Suprapubic skin (tissue), 4 donors: ENCODE results near the gene PRMT7. TPM values are rescaled to one million over a fixed set of nuclear protein-coding genes. Genes with fewer than 3 reads are reported as not detected.

Experiments
- DNase-seq, 2 donors: peaks; one replicate each; pipeline ENCODE4 v3.0.0-alpha.2; 2019; ENCODE audit warnings: low spot score in 2 of 2
- H3K27ac ChIP-seq: fragments of 200-600 bp; sonication (generic); one replicate; pipeline ENCODE4 v1.5.1; 2019
- H3K27me3 ChIP-seq: fragments of 200-600 bp; sonication (generic); one replicate; pipeline ENCODE4 v1.5.1; 2019
- H3K36me3 ChIP-seq: fragments of 200-600 bp; sonication (generic); one replicate; pipeline ENCODE4 v1.5.1; 2019
- H3K4me1 ChIP-seq: fragments of 200-600 bp; sonication (generic); one replicate; pipeline ENCODE4 v1.5.1; 2019
- H3K4me3 ChIP-seq: fragments of 200-600 bp; sonication (generic); one replicate; pipeline ENCODE4 v1.5.1; 2019; ENCODE audit warnings: mild to moderate bottlenecking
- H3K9me3 ChIP-seq: fragments of 200-600 bp; sonication (generic); one replicate; pipeline ENCODE4 v1.5.1; 2019
- EP300 ChIP-seq: sonication (generic); formaldehyde crosslinking; IDR thresholded peaks from one replicate; pipeline ENCODE4 v1.6.1; 2017; ENCODE audit warnings: antibody characterized with exemption
- POLR2A ChIP-seq, 2 donors: fragments of 450-650 bp; IDR thresholded peaks; one replicate each; pipeline ENCODE4 v1.6.1; 2017; ENCODE audit warnings: antibody characterized with exemption in 2 of 2, mild to moderate bottlenecking in 2 of 2, moderate library complexity in 2 of 2
- POLR2AphosphoS5 ChIP-seq, 3 donors: sonication (generic); formaldehyde crosslinking; IDR thresholded peaks; one replicate each; pipeline ENCODE4 v1.6.1; 2017; ENCODE audit warnings: antibody characterized with exemption in 3 of 3
- WGBS: methylation state at CpG from one replicate; pipeline ENCODE4 v1.1.5; 2018; 5-methylcytosine and 5-hydroxymethylcytosine counted together
- total RNA-seq, 4 donors: library from RNA; depleted of rRNA; stranded (reverse); fragments of >200 nt; gene quantifications; one replicate each; pipeline ENCODE4 v1.1.0, GENCODE V29; 2016
- TF ChIP-seq, protein P1 (sequence below), 2 donors: fragments of 200-600 bp in 1 of 2; fragments of 450-650 bp in 1 of 2; sonication (generic) in 1 of 2; IDR thresholded peaks; one replicate each; pipeline ENCODE4 v1.5.1; 2016 to 2019; ENCODE audit warnings: antibody characterized with exemption in 2 of 2, mild to moderate bottlenecking in 1 of 2, moderate library complexity in 1 of 2

Gene PRMT7
- total RNA-seq, 4 donors from 2014 or later, result 38.8 to 101 (median 69.9) TPM

DNA sequence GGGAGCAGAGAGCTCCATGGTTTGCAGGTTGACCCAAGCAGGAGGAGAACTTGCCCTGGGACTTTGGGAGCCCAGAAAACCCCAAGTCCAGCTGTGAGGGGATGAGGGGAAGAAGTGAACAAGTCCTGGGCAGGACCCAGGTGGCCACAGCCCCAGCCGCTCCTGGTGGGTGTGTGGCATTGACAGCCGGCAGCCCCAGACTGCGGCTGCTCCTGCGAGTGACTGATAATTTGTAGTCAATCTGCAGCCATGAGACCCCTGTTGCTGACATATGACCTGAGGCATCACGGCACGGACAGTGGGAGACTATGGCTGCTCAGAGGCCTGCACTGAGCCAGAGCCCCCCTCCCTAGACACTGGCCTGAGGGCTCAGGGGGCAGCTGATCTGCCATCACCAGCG lies 66.4 kb downstream of the PRMT7 start:
- Histone ChIP-seq H3K4me1 (peaks cover 12% of the 10 kb centered on the region), H3K4me3 (no peak overlapping the region), H3K36me3 (no peaks in the 10 kb centered on the region), H3K27me3 (no peaks in the 10 kb centered on the region), H3K9me3 (no peaks in the 10 kb centered on the region), H3K27ac (no peak overlapping the region)
- TF ChIP-seq, protein P1, sequence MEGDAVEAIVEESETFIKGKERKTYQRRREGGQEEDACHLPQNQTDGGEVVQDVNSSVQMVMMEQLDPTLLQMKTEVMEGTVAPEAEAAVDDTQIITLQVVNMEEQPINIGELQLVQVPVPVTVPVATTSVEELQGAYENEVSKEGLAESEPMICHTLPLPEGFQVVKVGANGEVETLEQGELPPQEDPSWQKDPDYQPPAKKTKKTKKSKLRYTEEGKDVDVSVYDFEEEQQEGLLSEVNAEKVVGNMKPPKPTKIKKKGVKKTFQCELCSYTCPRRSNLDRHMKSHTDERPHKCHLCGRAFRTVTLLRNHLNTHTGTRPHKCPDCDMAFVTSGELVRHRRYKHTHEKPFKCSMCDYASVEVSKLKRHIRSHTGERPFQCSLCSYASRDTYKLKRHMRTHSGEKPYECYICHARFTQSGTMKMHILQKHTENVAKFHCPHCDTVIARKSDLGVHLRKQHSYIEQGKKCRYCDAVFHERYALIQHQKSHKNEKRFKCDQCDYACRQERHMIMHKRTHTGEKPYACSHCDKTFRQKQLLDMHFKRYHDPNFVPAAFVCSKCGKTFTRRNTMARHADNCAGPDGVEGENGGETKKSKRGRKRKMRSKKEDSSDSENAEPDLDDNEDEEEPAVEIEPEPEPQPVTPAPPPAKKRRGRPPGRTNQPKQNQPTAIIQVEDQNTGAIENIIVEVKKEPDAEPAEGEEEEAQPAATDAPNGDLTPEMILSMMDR (IDR thresholded peaks at IDR 0.05), result no peak
- TF ChIP-seq POLR2A (IDR thresholded peaks at IDR 0.05) (no peak), EP300 (no peak), POLR2AphosphoS5 (IDR thresholded peaks at IDR 0.05) (no peak)
- DNase-seq, result no peak
- 100% methylated on average over 5 of the region's 7 CpGs for WGBS

DNA sequence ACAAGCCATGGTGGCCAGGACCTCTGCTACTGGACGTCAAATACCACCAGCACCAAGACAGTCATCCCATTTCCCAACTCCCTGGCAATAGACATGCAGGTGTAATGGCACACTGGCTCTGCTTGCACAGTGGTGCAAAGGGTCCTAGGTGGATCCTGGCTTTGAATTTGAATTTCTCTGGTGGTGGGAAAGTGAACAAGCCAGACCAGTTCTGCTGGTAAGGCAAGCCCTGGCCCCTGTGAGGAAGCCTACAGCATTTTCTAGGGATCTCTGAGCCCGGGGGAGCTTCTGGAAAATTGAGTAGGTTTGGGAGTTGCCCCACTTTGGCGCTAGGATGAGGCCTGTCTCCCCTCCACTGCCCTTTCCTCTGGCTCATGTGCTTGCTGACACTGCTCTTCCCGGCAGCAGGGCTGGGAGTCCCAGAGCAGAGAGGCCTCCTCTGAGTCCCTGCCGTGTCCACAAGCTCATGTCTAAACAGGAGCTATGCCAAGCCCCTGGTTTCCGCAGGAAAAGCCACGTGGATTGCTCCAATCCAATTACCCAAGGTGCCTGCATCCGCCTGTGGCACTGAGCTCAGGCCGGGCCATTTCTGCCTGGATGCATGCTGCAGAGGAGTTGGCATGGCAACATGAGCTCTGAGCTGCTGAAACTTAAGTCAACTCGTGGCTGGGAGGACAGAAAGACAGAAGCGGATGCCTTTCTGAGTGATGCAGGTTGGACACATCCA lies 67.0 kb downstream of the PRMT7 start:
- TF ChIP-seq EP300 (no peak), POLR2AphosphoS5 (IDR thresholded peaks at IDR 0.05) (no peak), POLR2A (IDR thresholded peaks at IDR 0.05) (no peak)
- TF ChIP-seq, protein P1 (IDR thresholded peaks at IDR 0.05), result no peak
- Histone ChIP-seq H3K4me1 (peaks cover 12% of the 10 kb centered on the region), H3K4me3 (no peak overlapping the region), H3K27me3 (no peaks in the 10 kb centered on the region), H3K9me3 (no peaks in the 10 kb centered on the region), H3K27ac (no peak overlapping the region), H3K36me3 (no peaks in the 10 kb centered on the region)
- DNase-seq, result no peak
- WGBS, result 68% methylated on average over 3 of the region's 11 CpGs

DNA sequence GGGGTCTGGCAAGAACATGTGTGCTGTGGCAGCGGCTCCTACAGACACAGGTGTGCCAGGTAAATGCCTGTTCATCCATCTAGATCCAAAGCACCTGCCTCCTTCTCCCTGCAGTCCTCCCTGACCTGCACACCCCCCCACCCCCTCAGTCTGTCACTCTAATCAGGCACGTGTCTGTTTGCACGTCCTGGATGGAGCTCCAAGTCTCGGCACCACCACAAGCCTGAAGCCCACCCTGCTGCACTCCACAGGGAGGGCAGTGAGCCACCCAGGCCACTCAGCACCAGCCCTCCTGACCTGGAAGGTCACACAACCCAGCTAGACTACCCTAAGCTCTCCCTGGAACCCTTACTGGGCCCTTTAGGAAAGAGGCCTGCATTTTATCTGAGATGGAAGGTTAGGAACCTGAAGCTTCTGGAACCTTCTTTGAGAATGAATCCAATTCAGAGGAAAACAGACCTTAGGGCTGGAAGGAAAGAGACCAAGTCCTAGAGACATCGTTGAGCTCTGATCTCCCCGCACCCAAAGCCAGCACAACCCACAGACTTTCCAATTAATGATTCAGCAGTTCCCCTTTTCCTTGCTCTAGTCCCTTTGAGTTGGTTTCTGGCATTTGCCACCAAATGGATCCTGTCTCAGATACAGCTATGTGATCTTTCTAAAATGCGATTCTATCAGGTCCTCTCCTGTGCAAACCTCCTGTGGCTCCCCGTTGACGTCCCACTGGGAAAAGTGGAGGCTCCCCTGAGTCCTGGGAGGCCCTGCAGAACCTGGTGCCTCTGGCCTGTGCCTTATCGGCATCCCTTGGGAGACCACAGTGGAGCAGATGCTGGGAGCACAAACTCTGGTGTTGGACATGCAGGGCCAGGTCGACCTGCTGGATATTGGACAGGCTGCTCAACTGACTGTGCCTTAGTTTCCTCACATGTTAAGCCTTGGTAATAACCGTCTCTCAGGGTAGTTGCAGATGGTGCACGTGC lies 67.9 kb downstream of the PRMT7 start:
- Histone ChIP-seq H3K4me1 (peaks cover 12% of the 10 kb centered on the region), H3K4me3 (no peak overlapping the region), H3K36me3 (no peaks in the 10 kb centered on the region), H3K27ac (no peak overlapping the region), H3K9me3 (no peaks in the 10 kb centered on the region), H3K27me3 (no peaks in the 10 kb centered on the region)
- WGBS, result 85% methylated on average over 13 of the region's 13 CpGs
- DNase-seq, result no peak
- TF ChIP-seq, protein P1 (IDR thresholded peaks at IDR 0.05), result no peak
- TF ChIP-seq POLR2A (IDR thresholded peaks at IDR 0.05) (no peak), POLR2AphosphoS5 (IDR thresholded peaks at IDR 0.05) (no peak), EP300 (no peak)

DNA sequence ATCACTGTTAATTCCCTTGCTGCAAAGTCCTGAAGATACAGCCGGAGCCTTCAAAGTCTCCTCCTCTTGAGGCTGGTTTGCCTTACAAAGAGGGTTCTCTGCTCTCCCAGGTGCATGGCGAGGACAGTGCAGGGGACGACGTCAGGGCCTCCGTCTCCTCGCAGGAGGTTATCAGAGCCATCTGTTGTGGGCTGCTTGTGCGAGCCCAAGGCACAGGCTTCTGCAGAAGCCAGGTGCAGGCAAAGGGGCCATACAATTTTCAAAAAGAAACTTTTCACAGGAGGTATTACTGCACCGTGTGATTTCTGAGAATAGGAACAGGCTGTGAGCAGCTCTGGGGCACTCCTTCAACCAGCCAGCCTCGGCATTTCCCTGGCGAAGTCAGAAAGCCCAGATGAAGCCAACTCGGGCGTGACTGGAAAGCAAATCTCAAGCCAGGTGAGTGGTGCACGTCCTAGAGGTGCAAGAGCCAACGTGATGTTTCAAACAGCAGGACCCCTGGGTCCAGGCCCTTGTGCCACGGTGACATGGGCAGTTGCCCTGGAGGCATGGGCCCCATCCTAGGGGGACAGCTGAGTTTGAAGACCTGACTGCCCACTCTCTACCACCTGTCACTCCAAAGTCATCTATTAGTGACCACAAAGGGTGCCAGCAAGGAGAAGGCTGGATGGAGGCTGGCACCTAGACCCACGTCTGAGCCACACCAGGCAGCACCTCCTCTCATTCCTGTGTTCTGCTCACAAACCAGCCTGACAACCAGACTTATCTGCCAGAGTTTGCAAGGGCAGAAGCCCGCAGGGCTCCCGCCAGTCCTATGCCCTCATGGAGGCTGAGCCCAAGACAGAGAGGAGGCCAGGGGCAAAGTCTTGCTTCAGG lies 68.9 kb downstream of the PRMT7 start:
- 57% methylated on average over 15 of the region's 18 CpGs for WGBS
- H3K4me1 ChIP-seq, result peaks cover 12% of the 10 kb centered on the region
- no peak overlapping the region for H3K4me3 ChIP-seq
- no peak overlapping the region for H3K27ac ChIP-seq
- H3K27me3 ChIP-seq, result no peaks in the 10 kb centered on the region
- no peaks in the 10 kb centered on the region for H3K36me3 ChIP-seq
- no peak for DNase-seq
- TF ChIP-seq EP300 (no peak), POLR2AphosphoS5 (IDR thresholded peaks at IDR 0.05) (no peak), POLR2A (IDR thresholded peaks at IDR 0.05) (no peak)
- TF ChIP-seq, protein P1 (IDR thresholded peaks at IDR 0.05), result no peak
- H3K9me3 ChIP-seq, result no peaks in the 10 kb centered on the region
